ENCODE measurements around the gene LRRC40. TPM values are rescaled to one million over a fixed set of nuclear protein-coding genes. Genes with fewer than 3 reads are reported as not detected.

The LRRC40 gene
- total RNA-seq, 1 donor = 18.5 TPM

GRCh38 chr1:70239940-70240339 is 34.6 kb upstream of the LRRC40 start:
- Histone ChIP-seq H4K20me1 (ENCODE audit: insufficient read depth, low read length) (peaks cover 7% of the 10 kb centered on the region), H2AFZ (ENCODE audit: low read length) (no peak overlapping the region), H3K4me1 (ENCODE audit: insufficient read depth, low read length) (no peaks in the 10 kb centered on the region), H3K36me3 (ENCODE audit: insufficient read depth, low read length) (peaks cover 96% of the 10 kb centered on the region), H3K79me2 (ENCODE audit: insufficient read depth, low read length) (peaks cover 21% of the 10 kb centered on the region), H3K27ac (ENCODE audit: low read depth, low read length) (no peak overlapping the region), H3K4me3 (ENCODE audit: insufficient read depth, low read length) (no peak overlapping the region), H3K4me2 (ENCODE audit: insufficient read depth, low read length) (no peak overlapping the region), H3K9me3 (ENCODE audit: low read depth, low read length) (no peaks in the 10 kb centered on the region), H3K27me3 (ENCODE audit: insufficient read depth, low read length) (no peaks in the 10 kb centered on the region)
- no peak for TF ChIP-seq CTCF (IDR thresholded peaks at IDR 0.05; ENCODE audit: extremely low read depth, low read depth, low read length)
- DNase-seq (ENCODE audit: insufficient read length, low spot score, missing footprints) = no peak

GRCh38 chr1:70234733-70235132 is 29.4 kb upstream of the LRRC40 start:
- no peak for TF ChIP-seq CTCF (IDR thresholded peaks at IDR 0.05; ENCODE audit: extremely low read depth, low read depth, low read length)
- no peaks in the 10 kb centered on the region for H3K27me3 ChIP-seq (ENCODE audit: insufficient read depth, low read length)
- no peak overlapping the region for H3K4me2 ChIP-seq (ENCODE audit: insufficient read depth, low read length)

GRCh38 chr1:70231475-70231874 is 26.1 kb upstream of the LRRC40 start:
- TF ChIP-seq CTCF (IDR thresholded peaks at IDR 0.05; ENCODE audit: extremely low read depth, low read depth, low read length) = no peak
- Histone ChIP-seq H3K4me3 (ENCODE audit: insufficient read depth, low read length) (no peak overlapping the region), H3K4me2 (ENCODE audit: insufficient read depth, low read length) (no peak overlapping the region), H3K79me2 (ENCODE audit: insufficient read depth, low read length) (peaks cover 75% of the 10 kb centered on the region), H3K4me1 (ENCODE audit: insufficient read depth, low read length) (peaks cover 8% of the 10 kb centered on the region), H3K27me3 (ENCODE audit: insufficient read depth, low read length) (no peaks in the 10 kb centered on the region), H3K27ac (ENCODE audit: low read depth, low read length) (no peak overlapping the region), H2AFZ (ENCODE audit: low read length) (no peak overlapping the region), H3K9me3 (ENCODE audit: low read depth, low read length) (no peaks in the 10 kb centered on the region), H4K20me1 (ENCODE audit: insufficient read depth, low read length) (peaks cover 21% of the 10 kb centered on the region), H3K36me3 (ENCODE audit: insufficient read depth, low read length) (peaks cover 82% of the 10 kb centered on the region)
- DNase-seq (ENCODE audit: insufficient read length, low spot score, missing footprints) = no peak

More at GRCh38 chr1:70234733-70235132, 29.4 kb upstream of the LRRC40 start:
- peaks cover 96% of the 10 kb centered on the region for H3K36me3 ChIP-seq (ENCODE audit: insufficient read depth, low read length)
- no peak for DNase-seq (ENCODE audit: insufficient read length, low spot score, missing footprints)
- H4K20me1 ChIP-seq (ENCODE audit: insufficient read depth, low read length) = peaks cover 2% of the 10 kb centered on the region
- peaks cover 53% of the 10 kb centered on the region for H3K79me2 ChIP-seq (ENCODE audit: insufficient read depth, low read length)
- no peaks in the 10 kb centered on the region for H3K9me3 ChIP-seq (ENCODE audit: low read depth, low read length)
- no peak overlapping the region for H3K4me3 ChIP-seq (ENCODE audit: insufficient read depth, low read length)
- no peak overlapping the region for H2AFZ ChIP-seq (ENCODE audit: low read length)
- no peak overlapping the region for H3K27ac ChIP-seq (ENCODE audit: low read depth, low read length)
- H3K4me1 ChIP-seq (ENCODE audit: insufficient read depth, low read length) = no peaks in the 10 kb centered on the region

- no peak for TF ChIP-seq CTCF (IDR thresholded peaks at IDR 0.05; ENCODE audit: extremely low read depth, low read depth, low read length)
- peaks cover 78% of the 10 kb centered on the region for H3K36me3 ChIP-seq (ENCODE audit: insufficient read depth, low read length)
Measured at GRCh38 chr1:70228670-70229069, 23.3 kb upstream of the LRRC40 start.

More at GRCh38 chr1:70228670-70229069, 23.3 kb upstream of the LRRC40 start:
- H3K27me3 ChIP-seq (ENCODE audit: insufficient read depth, low read length) = no peaks in the 10 kb centered on the region
- H2AFZ ChIP-seq (ENCODE audit: low read length) = no peak overlapping the region
- no peaks in the 10 kb centered on the region for H3K9me3 ChIP-seq (ENCODE audit: low read depth, low read length)
- H4K20me1 ChIP-seq (ENCODE audit: insufficient read depth, low read length) = peaks cover 39% of the 10 kb centered on the region
- no peak for DNase-seq (ENCODE audit: insufficient read length, low spot score, missing footprints)
- no peak overlapping the region for H3K4me2 ChIP-seq (ENCODE audit: insufficient read depth, low read length)
- H3K4me1 ChIP-seq (ENCODE audit: insufficient read depth, low read length) = peaks cover 26% of the 10 kb centered on the region
- peaks cover 95% of the 10 kb centered on the region for H3K79me2 ChIP-seq (ENCODE audit: insufficient read depth, low read length)
- H3K27ac ChIP-seq (ENCODE audit: low read depth, low read length) = no peak overlapping the region
- H3K4me3 ChIP-seq (ENCODE audit: insufficient read depth, low read length) = no peak overlapping the region
